Measurements from ENCODE around the gene ANXA8. TPM values are rescaled to one million over a fixed set of nuclear protein-coding genes. Genes with fewer than 3 reads are reported as not detected.

The ANXA8 gene
- total RNA-seq, 2 donors from 2014 or later = 8.2 to 13.9 TPM

DNA sequence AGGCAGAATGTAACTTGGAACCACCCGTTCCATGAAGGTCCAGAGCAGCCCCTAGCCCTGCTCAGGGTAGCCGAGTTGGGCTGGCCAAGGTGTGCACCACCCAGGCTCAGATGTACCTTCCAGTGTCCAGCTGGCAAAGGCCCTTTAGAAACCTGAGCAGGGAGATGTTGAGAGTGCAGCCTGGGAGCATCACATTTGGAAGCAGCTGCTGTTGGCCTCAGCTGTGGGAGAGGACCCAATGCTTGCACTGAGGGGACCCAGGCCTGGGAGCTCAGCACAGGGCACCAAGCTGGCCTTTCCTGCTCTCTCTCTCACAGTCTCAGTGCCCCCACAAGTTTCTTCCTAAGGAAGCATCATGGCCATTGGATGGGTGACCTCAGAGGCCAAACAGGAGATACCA, 33.5 kb downstream of the ANXA8 start:
- Histone ChIP-seq H3K27ac (no peak overlapping the region), H3K36me3 (no peaks in the 10 kb centered on the region), H3K27me3 (replicated peaks; ENCODE audit: insufficient read depth) (no peaks in the 10 kb centered on the region), H3K4me1 (replicated peaks) (no peaks in the 10 kb centered on the region), H3K4me3 (no peak overlapping the region), H3K9me3 (no peaks in the 10 kb centered on the region)
- DNase-seq (ENCODE audit: low spot score) = no peak
- no peak for TF ChIP-seq POLR2AphosphoS5 (IDR thresholded peaks at IDR 0.05)
- TF ChIP-seq POLR2A (IDR thresholded peaks at IDR 0.05) = no peak
- TF ChIP-seq, protein P1, sequence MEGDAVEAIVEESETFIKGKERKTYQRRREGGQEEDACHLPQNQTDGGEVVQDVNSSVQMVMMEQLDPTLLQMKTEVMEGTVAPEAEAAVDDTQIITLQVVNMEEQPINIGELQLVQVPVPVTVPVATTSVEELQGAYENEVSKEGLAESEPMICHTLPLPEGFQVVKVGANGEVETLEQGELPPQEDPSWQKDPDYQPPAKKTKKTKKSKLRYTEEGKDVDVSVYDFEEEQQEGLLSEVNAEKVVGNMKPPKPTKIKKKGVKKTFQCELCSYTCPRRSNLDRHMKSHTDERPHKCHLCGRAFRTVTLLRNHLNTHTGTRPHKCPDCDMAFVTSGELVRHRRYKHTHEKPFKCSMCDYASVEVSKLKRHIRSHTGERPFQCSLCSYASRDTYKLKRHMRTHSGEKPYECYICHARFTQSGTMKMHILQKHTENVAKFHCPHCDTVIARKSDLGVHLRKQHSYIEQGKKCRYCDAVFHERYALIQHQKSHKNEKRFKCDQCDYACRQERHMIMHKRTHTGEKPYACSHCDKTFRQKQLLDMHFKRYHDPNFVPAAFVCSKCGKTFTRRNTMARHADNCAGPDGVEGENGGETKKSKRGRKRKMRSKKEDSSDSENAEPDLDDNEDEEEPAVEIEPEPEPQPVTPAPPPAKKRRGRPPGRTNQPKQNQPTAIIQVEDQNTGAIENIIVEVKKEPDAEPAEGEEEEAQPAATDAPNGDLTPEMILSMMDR (IDR thresholded peaks at IDR 0.05) = no peak
- 82% methylated on average over 2 of the region's 2 CpGs for WGBS
- intact Hi-C loops (cut with DNase I) = no loop called here

DNA sequence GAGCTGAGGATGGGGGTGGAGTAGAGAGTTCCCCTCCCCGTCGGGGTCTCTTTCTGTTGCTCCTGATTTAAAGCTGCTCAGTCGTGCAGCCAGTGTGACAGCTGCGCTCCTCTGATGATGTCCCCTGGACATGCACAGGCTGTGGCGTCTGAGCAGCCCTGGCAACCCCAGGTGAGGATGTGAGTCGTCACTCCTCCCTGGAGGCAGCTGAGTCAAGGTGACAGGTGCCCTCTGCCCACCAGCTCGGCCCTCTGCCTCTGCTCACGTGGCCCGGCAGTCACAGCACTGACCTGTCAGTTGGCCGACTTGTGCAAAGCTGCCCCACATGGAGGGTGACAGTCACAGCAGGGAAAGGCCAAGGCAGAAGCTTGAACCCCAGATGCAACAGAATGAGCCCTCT, 33.9 kb downstream of the ANXA8 start:
- 81% methylated on average over 10 of the region's 10 CpGs for WGBS
- H3K27ac ChIP-seq = no peak overlapping the region
- TF ChIP-seq, protein P1 (IDR thresholded peaks at IDR 0.05) = no peak
- TF ChIP-seq POLR2A (IDR thresholded peaks at IDR 0.05) (no peak), POLR2AphosphoS5 (IDR thresholded peaks at IDR 0.05) (no peak)

DNA sequence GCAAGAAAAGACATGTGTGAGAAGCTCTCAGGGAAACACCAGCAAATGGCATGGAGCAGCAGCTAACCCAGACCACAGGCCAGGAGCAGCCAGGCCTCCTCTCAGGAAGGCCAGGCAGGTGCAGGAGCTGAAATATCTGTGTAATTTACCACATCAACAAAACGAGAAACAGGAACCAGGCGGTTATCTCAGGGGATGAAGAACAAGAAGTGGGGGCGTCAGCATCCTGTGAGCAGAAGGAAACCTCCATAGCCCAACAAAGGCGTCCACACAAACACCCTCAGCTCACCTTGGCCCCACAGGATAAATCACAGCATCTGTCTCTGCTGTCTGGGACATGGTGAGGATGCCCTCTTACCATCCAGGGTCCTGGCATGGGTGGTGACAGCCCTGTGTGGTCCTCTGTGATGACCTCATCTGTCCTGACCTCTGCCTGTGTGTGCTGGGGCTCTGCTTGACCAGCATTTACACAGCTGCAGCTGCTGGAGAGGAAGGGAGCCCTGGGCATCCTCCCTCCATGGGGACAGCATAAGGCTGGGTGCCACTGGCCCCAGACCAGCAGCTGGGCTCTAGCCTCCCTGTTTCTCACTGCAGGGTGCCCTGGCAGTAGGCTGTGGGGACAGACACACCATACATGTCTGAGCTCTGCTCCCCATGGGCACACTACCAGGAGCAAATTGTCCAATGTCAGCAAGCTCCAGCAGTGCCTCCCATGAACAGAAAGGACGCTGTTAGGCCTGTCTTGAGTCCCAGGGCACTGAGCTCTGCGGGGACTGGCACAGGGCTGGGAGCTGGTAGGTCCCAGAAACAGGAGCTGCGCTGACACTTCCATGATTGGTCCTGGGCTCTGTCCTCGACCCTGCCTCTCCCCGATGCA, 34.6 kb downstream of the ANXA8 start:
- Histone ChIP-seq H3K27ac (no peak overlapping the region), H3K27me3 (replicated peaks; ENCODE audit: insufficient read depth) (no peaks in the 10 kb centered on the region), H3K4me3 (no peak overlapping the region), H3K4me1 (replicated peaks) (no peaks in the 10 kb centered on the region), H3K9me3 (no peaks in the 10 kb centered on the region), H3K36me3 (no peaks in the 10 kb centered on the region)
- TF ChIP-seq, protein P1 (IDR thresholded peaks at IDR 0.05) = no peak
- no peak for TF ChIP-seq POLR2AphosphoS5 (IDR thresholded peaks at IDR 0.05)
- no peak for TF ChIP-seq POLR2A (IDR thresholded peaks at IDR 0.05)
- intact Hi-C loops (cut with DNase I) = no loop called here
- WGBS = 72% methylated on average over 9 of the region's 9 CpGs
- DNase-seq (ENCODE audit: low spot score) = no peak

More for the DNA sequence above, 33.9 kb downstream of the ANXA8 start:
- no peak overlapping the region for H3K4me3 ChIP-seq
- intact Hi-C loops (cut with DNase I) = no loop called here
- H3K4me1 ChIP-seq (replicated peaks) = no peaks in the 10 kb centered on the region
- no peaks in the 10 kb centered on the region for H3K36me3 ChIP-seq
- no peaks in the 10 kb centered on the region for H3K27me3 ChIP-seq (replicated peaks; ENCODE audit: insufficient read depth)
- no peaks in the 10 kb centered on the region for H3K9me3 ChIP-seq
- no peak for DNase-seq (ENCODE audit: low spot score)

DNA sequence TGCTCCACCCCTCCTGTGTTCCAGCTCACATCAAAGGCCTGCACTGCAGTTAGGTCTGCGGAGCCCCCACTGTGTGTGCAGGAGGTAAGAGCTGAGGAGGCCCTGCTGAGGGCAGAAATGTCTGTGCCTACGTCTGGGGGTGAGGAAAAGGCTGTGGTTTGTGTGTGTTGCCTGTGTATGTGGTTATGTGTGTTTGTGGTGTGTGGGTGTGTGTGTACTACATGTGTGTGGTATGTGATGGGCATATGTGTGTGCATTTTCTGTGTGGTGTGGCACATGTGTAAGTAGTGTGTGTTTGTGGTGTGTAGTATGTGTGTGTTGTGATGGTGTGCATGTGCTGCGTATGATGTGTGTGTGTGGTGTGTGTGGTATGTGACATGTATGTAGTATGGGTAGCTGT, 36.2 kb downstream of the ANXA8 start:
- Histone ChIP-seq H3K9me3 (no peaks in the 10 kb centered on the region), H3K27ac (no peak overlapping the region), H3K4me3 (no peak overlapping the region), H3K4me1 (replicated peaks) (no peaks in the 10 kb centered on the region), H3K36me3 (no peaks in the 10 kb centered on the region), H3K27me3 (replicated peaks; ENCODE audit: insufficient read depth) (no peaks in the 10 kb centered on the region)
- DNase-seq (ENCODE audit: low spot score) = no peak
- 83% methylated on average over 3 of the region's 3 CpGs for WGBS
- intact Hi-C loops (cut with DNase I) = no loop called here
- no peak for TF ChIP-seq POLR2AphosphoS5 (IDR thresholded peaks at IDR 0.05)
- TF ChIP-seq, protein P1 (IDR thresholded peaks at IDR 0.05) = no peak
- no peak for TF ChIP-seq POLR2A (IDR thresholded peaks at IDR 0.05)

DNA sequence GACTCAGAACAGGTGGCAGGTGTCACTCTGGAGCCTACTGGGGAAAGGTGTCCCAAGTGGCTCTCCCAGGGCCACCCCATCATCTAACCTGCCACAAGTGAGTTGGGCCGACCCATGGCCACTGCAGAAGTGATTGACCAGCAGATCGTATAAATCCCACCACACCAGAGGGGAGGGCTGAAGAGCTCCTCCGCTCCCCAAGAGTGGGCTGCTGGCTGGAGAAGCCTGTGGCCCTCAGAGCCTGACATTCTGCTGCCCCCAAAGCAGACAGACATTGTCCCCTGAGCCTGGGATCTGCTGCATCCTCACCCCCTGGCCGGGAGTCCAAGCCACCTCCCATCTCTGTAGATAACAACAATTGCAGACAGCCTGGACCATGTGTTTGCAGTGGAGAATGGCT, 36.7 kb downstream of the ANXA8 start:
- no peak for TF ChIP-seq POLR2AphosphoS5 (IDR thresholded peaks at IDR 0.05)
- no peak for TF ChIP-seq POLR2A (IDR thresholded peaks at IDR 0.05)
- TF ChIP-seq, protein P1 (IDR thresholded peaks at IDR 0.05) = no peak
- Histone ChIP-seq H3K9me3 (no peaks in the 10 kb centered on the region), H3K27me3 (replicated peaks; ENCODE audit: insufficient read depth) (no peaks in the 10 kb centered on the region), H3K36me3 (no peaks in the 10 kb centered on the region), H3K4me1 (replicated peaks) (no peaks in the 10 kb centered on the region), H3K27ac (no peak overlapping the region), H3K4me3 (no peak overlapping the region)
- no peak for DNase-seq (ENCODE audit: low spot score)
- 90% methylated on average over 3 of the region's 4 CpGs for WGBS
- intact Hi-C loops (cut with DNase I) = no loop called here
